SK-N-SH (cell line): ENCODE data around the gene ATG7. TPM values are rescaled to one million over a fixed set of nuclear protein-coding genes. Genes with fewer than 3 reads are reported as not detected.

Experiments
- CTCF ChIA-PET: fragments of 300-600, 350-600 bp; formaldehyde crosslinking; extraction: SDS; loops from one replicate; lab custom pipeline; 2021; lab: Yijun Ruan, JAX
- POLR2A ChIA-PET: fragments of 350-600 bp; sonication (Branson Sonifier 250); formaldehyde crosslinking; extraction: SDS; loops from one replicate; lab custom pipeline; 2020; ENCODE audit warnings: antibody characterized with exemption, inconsistent platforms; lab: Yijun Ruan, JAX
- DNase-seq: peaks from one replicate; pipeline ENCODE4 v3.0.0; 2012
- H2AFZ ChIP-seq: fragments of 200-600 bp; sonication (generic); 2 replicates; pipeline ENCODE4 v1.8.1; 2016; ENCODE audit warnings: antibody characterized with exemption, mild to moderate bottlenecking, low read depth
- H3F3A ChIP-seq: fragments of 200-600 bp; sonication (generic); replicated peaks from 2 replicates; pipeline ENCODE3; 2016; ENCODE audit warnings: antibody characterized with exemption, mild to moderate bottlenecking; ENCODE audit not compliant: insufficient read depth
- H3K27ac ChIP-seq, 2 experiments: fragments of 200-500 bp in 1 of 2; fragments of 200-600 bp in 1 of 2; sonication (Bioruptor generic) in 1 of 2; sonication (generic), shearing (Covaris generic) in 1 of 2; 2 replicates each; pipeline versions ENCODE4 v1.5.1 to v1.6.1; 2014 to 2016; ENCODE audit warnings: low read depth in 2 of 2, inconsistent platforms in 1 of 2, low read length in 1 of 2, mild to moderate bottlenecking in 1 of 2, mixed read lengths in 1 of 2
- H3K27me3 ChIP-seq: fragments of 200-600 bp; sonication (generic), shearing (Covaris generic); 2 replicates; pipeline ENCODE4 v1.6.1; 2016; ENCODE audit warnings: mixed run types; ENCODE audit not compliant: insufficient read depth
- H3K36me3 ChIP-seq, 2 experiments: fragments of 200-500 bp in 1 of 2; fragments of 200-600 bp in 1 of 2; sonication (Bioruptor generic) in 1 of 2; sonication (generic) in 1 of 2; replicated peaks in 1 of 2; 2 replicates each; pipeline versions ENCODE3 to v1.5.1; 2014 to 2016; ENCODE audit warnings: low read length in 1 of 2, mild to moderate bottlenecking in 1 of 2; ENCODE audit not compliant: insufficient read depth in 2 of 2, control insufficient read depth in 1 of 2
- H3K4me1 ChIP-seq, 2 experiments: fragments of 200-500 bp in 1 of 2; fragments of 200-600 bp in 1 of 2; sonication (Bioruptor generic) in 1 of 2; sonication (generic), shearing (Covaris generic) in 1 of 2; 2 replicates each; pipeline versions ENCODE4 v1.5.1 to v1.6.1; 2014 to 2016; ENCODE audit warnings: low read depth in 1 of 2, low read length in 1 of 2, mixed run types in 1 of 2; ENCODE audit not compliant: insufficient read depth in 2 of 2, control insufficient read depth in 1 of 2
- H3K4me2 ChIP-seq: fragments of 200-600 bp; sonication (generic), shearing (Covaris generic); 2 replicates; pipeline ENCODE4 v1.6.1; 2017; ENCODE audit warnings: mixed run types
- H3K4me3 ChIP-seq, 2 experiments: fragments of 200-500 bp in 1 of 2; fragments of 200-600 bp in 1 of 2; sonication (Bioruptor generic) in 1 of 2; sonication (generic), shearing (Covaris generic) in 1 of 2; 2 replicates each; pipeline versions ENCODE4 v1.5.1 to v1.8.1; 2014 to 2016; ENCODE audit warnings: low read depth in 2 of 2, inconsistent platforms in 1 of 2, low read length in 1 of 2, mild to moderate bottlenecking in 1 of 2, mixed read lengths in 1 of 2, moderate library complexity in 1 of 2
- H3K79me2 ChIP-seq: fragments of 200-600 bp; sonication (generic); 2 replicates; pipeline ENCODE4 v1.8.1; 2017; ENCODE audit warnings: mild to moderate bottlenecking; ENCODE audit not compliant: insufficient read depth
- H3K9ac ChIP-seq: fragments of 200-600 bp; sonication (generic); 2 replicates; pipeline ENCODE4 v1.6.1; 2017; ENCODE audit warnings: mixed run types
- H3K9me2 ChIP-seq: fragments of 200-600 bp; sonication (generic); 2 replicates; pipeline ENCODE4 v1.6.1; 2017; ENCODE audit warnings: mixed run types
- H3K9me3 ChIP-seq: fragments of 200-600 bp; sonication (generic); 2 replicates; pipeline ENCODE4 v1.6.1; 2017; ENCODE audit warnings: mixed run types, mild to moderate bottlenecking, moderate library complexity
- H4K20me1 ChIP-seq: fragments of 200-600 bp; sonication (generic); 2 replicates; pipeline ENCODE4 v1.6.1; 2017; ENCODE audit warnings: mild to moderate bottlenecking, mixed run types; ENCODE audit not compliant: insufficient read depth
- FOSL2 ChIP-seq: IDR thresholded peaks from 2 replicates; pipeline ENCODE4 v1.4.0; 2012; ENCODE audit warnings: low read depth, mild to moderate bottlenecking, moderate library complexity, borderline replicate concordance
- JUND ChIP-seq: IDR thresholded peaks from 2 replicates; pipeline ENCODE4 v1.4.0; 2012
- REST ChIP-seq: IDR thresholded peaks from 2 replicates; pipeline ENCODE4 v1.6.1; 2012; ENCODE audit warnings: mild to moderate bottlenecking, low read depth, low read length, moderate library complexity
- RXRA ChIP-seq: IDR thresholded peaks from 2 replicates; pipeline ENCODE4 v1.4.0; 2012; ENCODE audit warnings: low read depth, mild to moderate bottlenecking, borderline replicate concordance
- SMC3 ChIP-seq: IDR thresholded peaks from 2 replicates; pipeline ENCODE4 v1.6.1; 2012; ENCODE audit warnings: low read depth, low read length, improper control_type of control experiment
- TCF12 ChIP-seq: IDR thresholded peaks from 2 replicates; pipeline ENCODE4 v1.4.0; 2012
- TEAD4 ChIP-seq: IDR thresholded peaks from 2 replicates; pipeline ENCODE4 v1.4.0; 2012; ENCODE audit warnings: mild to moderate bottlenecking, borderline replicate concordance; ENCODE audit not compliant: insufficient read depth
- ZBTB33 ChIP-seq: IDR thresholded peaks from 2 replicates; pipeline ENCODE4 v1.4.0; 2012; ENCODE audit warnings: low read depth, borderline replicate concordance
- whole genome bisulfite sequencing: methylation state at CpG from one replicate; pipeline ENCODE4 v1.1.6; 2017; ENCODE audit warnings: low lambda C conversion rate; 5-methylcytosine and 5-hydroxymethylcytosine counted together
- polyA plus RNA-seq, 3 experiments: library from polyadenylated mRNA; depleted of rRNA; stranded (reverse); fragments of >200 nt; gene quantifications; 2 replicates each; pipeline ENCODE4 v1.2.3, GENCODE V29; 2012

Gene ATG7
- polyA plus RNA-seq, 1 of the 3 experiments (the other 2 are of a cell fraction): 29.5 TPM

GRCh38 chr3:11224010-11224409 lies 48.2 kb upstream of the ATG7 start:
- 100% methylated on average over 3 of the region's 3 CpGs for WGBS
- Histone ChIP-seq H3F3A (peaks cover 5% of the 10 kb centered on the region), H2AFZ (no peak overlapping the region), H3K27ac (no peak overlapping the region), H3K9me2 (no peaks in the 10 kb centered on the region), H3K9me3 (no peaks in the 10 kb centered on the region), H3K4me2 (no peak overlapping the region), H3K4me1 (peaks cover 0 to 10% of the 10 kb centered on the region in 2 experiments; a peak in 1 of 4 replicates), H3K79me2 (peaks cover 95% of the 10 kb centered on the region), H4K20me1 (no peaks in the 10 kb centered on the region), H3K4me3 (no peak overlapping the region), H3K27me3 (no peaks in the 10 kb centered on the region), H3K9ac (no peak overlapping the region), H3K36me3 (peaks cover 0 to 3% of the 10 kb centered on the region in 2 experiments)
- TF ChIP-seq ZBTB33 (no peak), TCF12 (no peak), REST (no peak), JUND (no peak)
- ChIA-PET POLR2A (no interaction called here), CTCF (interaction anchor here (1.3 kb wide), 1 partner anchor 69 kb away, joined by 4 read pairs; the partner anchor contains the start of gene HRH1)
- no peak for DNase-seq

GRCh38 chr3:11224870-11225229 lies 47.3 kb upstream of the ATG7 start:
- WGBS: 87% methylated on average over 3 of the region's 3 CpGs
- Histone ChIP-seq H3K79me2 (peaks cover 95% of the 10 kb centered on the region), H3F3A (peaks cover 5% of the 10 kb centered on the region), H3K36me3 (peaks cover 0 to 7% of the 10 kb centered on the region in 2 experiments), H3K4me3 (0 out of 4 replicates have a peak overlapping the region, but pooled peaks of 1 of the 2 experiments have one; percentile 15), H3K9me2 (no peaks in the 10 kb centered on the region), H3K27me3 (no peaks in the 10 kb centered on the region), H4K20me1 (no peaks in the 10 kb centered on the region), H3K27ac (peak overlapping the region in 1 of 2 experiments; percentile 71; a peak in 2 of 4 replicates), H3K4me1 (peaks cover 0 to 10% of the 10 kb centered on the region in 2 experiments; a peak in 1 of 4 replicates), H3K9me3 (no peaks in the 10 kb centered on the region), H3K4me2 (peak overlapping the region; percentile 12; the same call in 1 of the 2 replicates), H3K9ac (peak overlapping the region; percentile 39; the same call in 1 of the 2 replicates), H2AFZ (no peak overlapping the region)
- TF ChIP-seq FOSL2: no peak
- no peak for TF ChIP-seq TEAD4
- no peak for TF ChIP-seq SMC3
- no peak for TF ChIP-seq RXRA
- ChIA-PET CTCF (interaction anchor here (1.3 kb wide), 1 partner anchor 70 kb away, joined by 4 read pairs; the partner anchor contains the start of gene HRH1), POLR2A (no interaction called here)
- no peak for DNase-seq
